HG02642 (cell line): ENCODE results near the gene ZDHHC17.

Experiments
- ATAC-seq: cut with Tn5 transposase; IDR thresholded peaks from one replicate; pipeline ENCODE4 v1.9.1; 2021; ENCODE audit warnings: mild to moderate bottlenecking; ENCODE audit not compliant: unreplicated experiment, poor library complexity

ZDHHC17 gene

GRCh38 chr12:76874027-76874426 lies 110.1 kb downstream of the ZDHHC17 start:
- no peak for ATAC-seq

GRCh38 chr12:76874491-76875190 lies 110.7 kb downstream of the ZDHHC17 start:
- no peak for ATAC-seq

DNA sequence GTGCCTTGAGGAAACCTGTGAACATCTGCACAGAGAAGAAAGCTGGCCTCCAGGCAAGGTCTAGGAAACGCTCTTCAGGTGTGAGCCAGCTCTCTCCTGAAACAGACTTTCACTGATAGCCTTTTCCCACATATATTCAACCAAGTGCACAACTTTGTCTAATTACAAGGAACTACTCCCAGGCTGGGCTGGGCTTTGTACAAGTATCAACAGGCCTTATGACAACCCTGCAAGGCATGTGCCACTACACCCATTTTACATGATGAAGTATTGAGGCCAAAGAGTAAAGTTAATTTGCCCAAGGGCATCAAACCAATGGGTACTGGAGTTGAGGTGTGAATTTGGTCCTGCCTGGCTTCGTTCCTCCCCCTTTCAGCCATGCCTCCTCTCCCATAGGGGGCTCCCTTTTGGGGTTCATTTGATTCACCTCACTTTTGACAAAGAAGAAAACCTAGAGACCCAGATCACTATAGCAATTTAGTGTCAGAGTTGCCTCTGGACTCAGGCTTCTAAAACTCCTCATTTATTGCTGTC lies 112.8 kb downstream of the ZDHHC17 start:
- ATAC-seq, result no peak

DNA sequence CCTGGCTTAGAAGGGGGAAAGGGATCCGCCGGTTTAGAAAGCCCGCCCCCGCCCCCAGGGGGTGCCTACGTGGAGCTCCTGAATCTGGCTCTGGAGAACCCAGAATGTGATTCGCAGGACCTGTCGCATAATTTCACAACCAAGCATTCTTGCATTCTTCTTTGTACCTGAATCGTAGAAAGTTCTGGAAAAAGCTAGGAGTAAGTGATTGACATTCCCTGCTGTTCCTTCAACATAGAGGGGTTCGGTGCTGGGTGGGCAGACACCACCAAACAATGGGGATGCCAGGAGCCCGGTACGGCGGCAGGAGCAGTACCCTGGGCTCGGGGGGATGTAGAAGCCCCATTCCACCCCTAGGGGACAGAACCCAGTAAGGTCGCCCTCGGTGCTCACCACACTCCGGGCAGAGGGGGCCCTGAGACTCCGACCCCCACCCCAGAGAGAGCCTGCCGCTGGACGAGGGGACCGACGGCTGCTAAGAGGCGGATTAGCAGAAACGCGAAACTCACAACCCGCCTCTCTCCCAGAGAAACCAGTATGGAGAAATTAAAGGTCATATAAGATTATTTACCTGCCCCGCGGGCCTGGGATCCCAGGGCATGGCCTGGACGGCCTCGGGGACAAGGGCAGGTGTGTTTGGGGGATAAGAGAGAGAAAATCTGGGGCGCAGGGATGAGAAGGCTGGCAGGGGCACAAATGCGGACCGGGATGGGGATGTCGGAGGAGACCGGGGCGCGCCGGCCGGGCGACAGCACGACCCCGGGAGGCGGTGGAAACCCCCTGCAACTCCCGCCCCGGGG lies 114.4 kb downstream of the ZDHHC17 start:
- ATAC-seq, result peak; percentile 42

DNA sequence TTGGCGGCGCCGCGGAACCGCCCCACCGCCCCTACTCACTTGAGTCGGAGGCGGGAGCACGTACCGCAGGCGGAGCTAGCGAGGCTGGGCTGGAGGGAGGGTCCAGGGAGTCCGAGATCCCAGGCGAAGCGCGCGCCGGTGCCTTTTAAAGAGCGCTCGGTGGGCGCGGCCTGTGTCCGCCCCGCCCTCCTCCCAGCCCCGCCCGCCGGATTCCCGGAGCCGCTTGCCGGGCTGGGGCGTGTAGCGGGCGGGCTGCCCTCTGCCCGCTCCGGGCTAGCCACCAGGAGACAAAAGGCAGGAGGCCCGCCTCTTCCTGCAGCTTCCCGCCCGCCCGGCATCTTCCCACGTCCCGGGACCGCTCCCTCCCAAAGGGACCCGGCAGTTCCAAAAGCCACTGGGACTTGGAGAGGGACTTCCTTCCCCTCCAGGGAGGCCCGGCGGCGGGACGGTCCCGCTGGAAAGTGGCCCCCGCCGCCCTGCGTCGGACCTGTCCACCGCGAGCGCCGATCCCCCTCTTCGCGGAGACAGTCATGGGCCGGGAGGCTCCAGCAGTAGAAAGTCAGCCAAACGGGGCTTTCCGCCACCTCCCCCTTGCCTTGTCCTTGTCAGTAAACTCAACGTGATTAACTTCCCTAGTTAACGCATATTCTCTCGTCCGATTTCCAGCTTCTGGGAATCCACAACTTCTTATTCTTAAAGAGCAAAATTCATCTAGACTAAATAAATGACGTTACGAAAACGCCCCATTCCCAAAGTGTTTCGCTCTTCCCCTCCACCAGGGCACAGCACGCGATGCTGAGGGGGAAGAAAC lies 115.2 kb downstream of the ZDHHC17 start, which contains the start of gene CSRP2:
TSS of gene CSRP2 (minus strand) at position 121 of the 811 bp plus-strand sequence. CDS start 12,759 bp downstream, outside the sequence.
- ATAC-seq, result peak; percentile 94

DNA sequence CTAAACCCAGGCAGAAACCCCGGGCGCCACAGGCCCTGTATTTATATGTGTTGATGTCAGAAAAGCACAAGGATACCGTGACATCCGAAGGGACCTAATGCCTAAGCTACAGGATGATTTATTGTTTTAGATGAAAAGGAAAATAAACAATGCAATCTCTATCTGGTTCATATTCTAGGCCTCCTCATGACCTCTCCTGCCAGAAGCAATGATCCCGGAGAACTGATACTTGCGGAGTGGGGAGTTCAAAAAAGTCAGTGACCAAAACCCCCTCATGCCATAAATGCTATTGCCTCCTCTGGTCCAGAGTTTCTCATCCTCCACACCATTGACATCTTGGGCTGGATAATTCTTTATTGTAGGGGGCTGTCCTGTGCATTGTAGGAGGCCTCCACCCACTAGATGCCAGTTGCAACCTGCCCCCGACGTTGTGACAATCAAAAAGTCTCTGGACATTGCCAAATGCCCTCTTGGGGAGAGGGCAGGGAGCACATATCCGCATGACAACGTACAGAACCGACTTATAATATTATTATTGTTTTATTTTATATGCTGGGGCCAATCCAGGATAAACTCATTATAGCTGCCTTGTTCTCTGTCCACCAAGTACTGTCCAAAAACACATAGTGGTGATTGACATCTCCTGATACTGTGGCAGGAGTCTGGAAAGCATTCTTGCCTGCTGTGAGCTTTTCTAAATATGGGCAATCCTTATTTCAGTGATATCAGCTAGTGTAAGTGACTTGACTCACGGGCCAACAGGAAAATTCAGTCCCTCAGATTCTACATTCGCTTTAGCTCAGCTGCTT lies 116.0 kb downstream of the ZDHHC17 start:
- ATAC-seq, result no peak

- no peak for ATAC-seq
Observed at GRCh38 chr12:76880519-76881023, 116.7 kb downstream of the ZDHHC17 start.

GRCh38 chr12:76881142-76881541 lies 117.2 kb downstream of the ZDHHC17 start:
- no peak for ATAC-seq

- no peak for ATAC-seq
Observed at GRCh38 chr12:76882367-76882766, 118.5 kb downstream of the ZDHHC17 start.

DNA sequence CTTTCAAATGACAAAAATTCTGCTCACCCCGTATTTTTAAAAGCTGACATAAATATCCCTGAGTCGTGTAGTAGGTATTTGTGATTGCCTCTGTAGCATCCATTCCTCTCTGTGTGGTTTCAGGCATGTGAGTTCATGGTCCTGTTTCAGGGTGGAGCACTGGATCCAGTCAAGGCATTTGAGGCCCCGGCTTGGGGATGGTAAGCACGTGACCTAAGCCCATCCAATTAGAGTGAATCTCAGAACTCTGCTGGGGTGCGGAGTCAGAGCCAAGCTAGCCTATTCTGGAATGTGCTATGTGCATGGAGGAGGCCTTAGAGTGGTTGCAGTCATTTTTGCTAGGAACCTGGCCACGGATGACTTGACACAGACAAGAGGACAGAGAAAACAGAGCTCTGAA lies 119.2 kb downstream of the ZDHHC17 start:
- ATAC-seq, result no peak

DNA sequence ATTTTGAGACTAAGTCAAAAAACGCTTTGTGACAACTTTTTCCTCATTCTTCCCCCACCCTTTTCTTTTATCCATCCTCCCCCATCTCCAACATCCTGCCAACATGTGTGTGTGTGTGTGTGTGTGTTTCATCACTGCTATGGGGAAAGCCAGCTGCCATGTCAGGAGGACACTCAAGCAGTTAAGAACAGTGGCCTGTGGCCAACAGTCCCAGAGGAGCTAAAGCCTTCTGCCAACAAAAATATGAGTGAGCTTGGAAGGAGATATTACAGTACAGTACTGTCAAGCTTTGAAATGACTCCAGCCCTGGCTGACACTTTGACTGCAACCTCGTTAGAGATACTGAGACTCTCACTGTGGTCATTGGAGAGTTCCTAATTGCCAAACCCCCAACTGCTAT lies 119.9 kb downstream of the ZDHHC17 start:
- ATAC-seq, result no peak

- no peak for ATAC-seq
Observed at GRCh38 chr12:76888775-76889174, 124.9 kb downstream of the ZDHHC17 start.

DNA sequence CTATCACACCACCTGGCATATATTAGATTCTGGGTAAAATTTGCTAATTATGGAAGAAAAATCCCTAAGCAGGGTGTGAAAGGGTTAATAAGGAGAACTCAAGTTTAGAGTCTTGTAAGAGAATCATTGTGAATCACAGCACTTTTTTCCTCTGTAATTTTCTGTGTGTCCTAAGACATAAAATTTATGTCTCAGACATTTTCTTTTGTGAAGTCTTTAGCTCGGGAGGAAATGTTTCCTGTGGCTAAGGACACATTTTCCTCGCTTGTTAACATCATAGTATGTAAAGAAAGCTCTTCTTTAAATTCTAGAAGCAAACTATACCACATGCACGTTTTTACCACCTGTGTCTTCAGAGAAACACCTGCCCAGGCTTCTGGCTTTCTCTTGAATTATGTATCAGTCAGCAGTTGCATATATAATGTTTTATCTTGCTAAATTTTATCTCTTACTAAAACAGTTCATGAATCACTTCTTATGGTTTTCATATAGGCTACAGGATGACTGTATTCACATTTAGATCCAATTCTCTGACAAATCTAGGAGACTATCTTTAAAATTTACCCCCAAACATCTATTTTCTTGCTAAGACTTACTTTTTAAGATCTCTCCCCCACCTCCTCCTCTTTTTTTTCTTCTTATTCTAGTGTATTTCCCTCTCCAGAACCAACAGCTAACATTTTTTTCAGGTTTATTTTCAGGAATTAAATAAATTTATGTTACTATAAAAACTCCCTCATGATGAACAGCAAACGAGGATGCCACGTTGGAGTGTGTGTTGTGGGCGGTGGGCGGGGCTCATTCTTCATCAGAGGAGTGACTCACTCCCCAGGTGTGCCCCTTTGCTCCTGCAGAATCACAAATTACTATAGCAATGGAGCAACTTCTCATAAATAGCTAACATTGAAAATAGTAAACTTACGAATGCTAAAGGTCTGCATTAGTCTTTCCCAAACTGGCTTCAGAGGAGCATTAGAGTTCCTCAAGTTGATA lies 126.5 kb downstream of the ZDHHC17 start:
- no peak for ATAC-seq

DNA sequence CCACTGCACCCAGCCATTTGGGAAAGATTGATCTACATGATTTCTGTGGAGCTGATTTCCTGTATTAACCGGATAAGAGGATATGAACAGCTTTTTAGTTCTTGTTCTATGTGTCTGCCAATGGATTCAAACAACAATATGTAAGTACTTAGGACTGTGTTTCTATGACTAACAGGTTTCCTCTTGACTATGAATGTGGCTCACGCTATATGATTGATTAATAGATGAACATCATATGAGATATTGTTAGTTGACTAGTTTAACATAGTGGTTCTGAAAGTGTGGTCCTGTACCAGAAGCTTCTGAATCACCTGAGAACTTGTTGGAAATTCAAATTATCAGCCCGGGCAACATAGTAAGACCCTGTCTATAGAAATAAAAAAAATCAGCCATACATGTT lies 127.7 kb downstream of the ZDHHC17 start:
- no peak for ATAC-seq

DNA sequence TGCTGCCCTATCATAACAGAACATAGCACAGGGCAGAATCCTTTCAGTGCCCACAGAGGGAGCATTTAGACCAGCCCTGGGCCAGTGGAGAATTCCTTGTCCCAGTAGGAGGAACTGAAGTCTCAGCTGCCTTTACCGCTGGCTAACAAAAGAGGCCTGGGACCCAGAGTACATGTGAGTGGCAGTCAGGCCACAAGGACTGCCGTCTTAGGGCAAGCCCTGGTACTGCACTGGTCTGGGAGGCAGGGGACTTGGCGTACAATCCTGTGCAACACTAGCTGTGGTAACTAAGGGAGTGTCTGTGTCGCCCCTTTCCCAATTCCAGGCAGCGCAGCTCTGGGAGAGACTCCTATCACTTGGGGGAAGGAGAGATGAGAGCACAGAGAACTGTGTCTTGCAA lies 131.9 kb downstream of the ZDHHC17 start:
- ATAC-seq, result no peak

DNA sequence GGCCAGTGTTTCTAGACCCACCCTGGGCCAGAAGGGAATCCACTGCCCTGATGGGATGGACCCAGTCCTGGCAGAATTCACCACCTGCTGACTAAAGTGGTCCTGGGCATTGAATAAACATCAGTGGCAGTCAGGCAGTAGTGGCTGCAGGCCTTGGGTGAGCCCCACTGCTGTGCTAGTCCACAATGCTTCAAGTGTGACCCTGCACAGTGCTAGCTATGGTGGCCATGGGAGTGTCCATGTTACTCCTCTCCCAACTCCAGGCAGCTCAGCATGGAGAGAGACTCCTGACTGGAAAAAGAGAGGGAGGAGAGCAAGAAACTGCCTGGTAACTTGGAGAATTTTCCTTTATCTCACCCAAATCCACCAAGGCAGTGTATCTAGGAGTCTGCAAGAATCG lies 132.4 kb downstream of the ZDHHC17 start:
- ATAC-seq, result no peak

DNA sequence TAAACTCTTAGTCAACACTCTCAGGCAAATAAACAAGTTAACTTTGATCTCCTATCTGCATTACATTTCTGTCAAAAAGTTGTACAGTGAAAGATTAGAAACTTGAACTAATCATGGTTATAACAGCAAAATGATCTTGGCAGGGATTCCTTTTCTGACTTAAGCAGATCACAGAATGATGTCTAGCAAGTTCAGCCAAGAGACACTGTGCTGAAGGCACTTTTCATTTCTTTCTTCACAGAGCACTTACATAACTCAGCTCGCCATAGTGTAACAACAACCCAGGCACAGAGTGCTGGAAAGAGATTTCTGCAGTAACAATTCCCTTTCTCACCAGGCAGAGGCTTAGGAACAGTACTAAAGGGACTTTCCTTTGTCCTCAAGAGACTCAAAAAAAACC lies 134.5 kb downstream of the ZDHHC17 start:
- no peak for ATAC-seq

DNA sequence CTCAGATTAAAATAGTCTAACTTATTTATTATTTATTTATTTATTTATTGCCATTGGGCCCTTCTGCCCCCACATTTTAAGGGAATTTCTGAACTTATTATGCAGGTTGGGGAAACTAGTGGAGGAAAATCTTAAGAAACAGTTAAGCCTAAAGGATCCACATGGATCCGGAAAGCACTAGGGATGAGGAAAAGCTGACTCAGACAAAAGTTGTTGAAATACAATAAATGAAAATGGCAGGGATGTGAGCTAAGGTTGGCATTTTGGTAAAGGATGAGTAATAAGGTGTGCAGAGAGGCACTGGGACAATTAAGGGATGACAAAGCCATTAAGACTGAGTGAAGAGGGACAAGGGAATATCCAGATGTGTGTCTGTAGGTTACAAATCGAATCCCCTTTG lies 135.6 kb downstream of the ZDHHC17 start:
- no peak for ATAC-seq
